GM12891 (cell line): ENCODE data around the gene NGB.

Source experiments
- PAX5 ChIP-seq: IDR thresholded peaks from 2 replicates; pipeline ENCODE4 v1.6.1; 2011; ENCODE audit warnings: low read length, moderate library complexity, mild to moderate bottlenecking; ENCODE audit not compliant: insufficient read depth, severe bottlenecking
- POLR2A ChIP-seq: IDR thresholded peaks from 2 replicates; pipeline ENCODE4 v1.6.1; 2011; ENCODE audit warnings: low read depth, low read length, control low read depth
- POLR2AphosphoS5 ChIP-seq: IDR thresholded peaks from 2 replicates; pipeline ENCODE4 v1.6.1; 2011; ENCODE audit warnings: low read depth, low read length, control low read depth
- TAF1 ChIP-seq: IDR thresholded peaks from 2 replicates; pipeline ENCODE4 v1.6.1; 2011; ENCODE audit warnings: low read depth, low read length, control low read depth

DNA sequence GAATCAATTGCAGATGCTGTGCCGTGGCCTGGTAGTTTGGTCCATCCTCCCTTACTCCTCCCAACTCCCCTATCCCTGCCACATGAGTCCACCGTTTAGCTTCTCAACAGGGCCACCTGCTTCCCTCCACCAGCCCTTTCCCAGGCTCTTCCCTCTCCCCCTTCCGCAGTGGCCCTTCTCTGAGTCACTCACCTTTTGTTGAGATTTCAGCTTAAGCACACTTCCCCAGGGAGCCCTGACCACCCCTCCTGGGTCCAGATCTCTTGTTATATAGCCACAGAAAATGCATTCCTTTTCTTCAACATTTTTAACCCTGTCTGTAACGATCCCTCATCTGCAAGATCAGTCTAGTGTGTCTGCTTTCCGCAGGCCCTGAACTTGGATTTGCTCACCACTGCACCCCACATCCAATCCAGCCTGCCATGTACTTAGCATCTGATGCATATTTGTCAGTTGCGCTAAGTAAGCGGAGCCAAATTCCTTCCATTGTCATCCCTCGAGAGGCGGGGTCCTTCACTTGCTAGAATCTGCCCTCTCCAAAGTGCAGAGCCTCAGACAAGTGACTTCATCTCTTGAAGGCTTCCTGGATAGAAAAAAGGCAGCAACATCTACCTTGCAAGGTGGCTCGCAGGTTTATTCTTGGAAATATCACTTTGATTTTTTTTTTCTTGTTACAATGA lies 48.3 kb downstream of the NGB start:
- TF ChIP-seq TAF1, result no peak
- TF ChIP-seq POLR2A, result no peak
- no peak for TF ChIP-seq PAX5
- no peak for TF ChIP-seq POLR2AphosphoS5
